Chondrocyte (in vitro differentiated cells): ENCODE data around the gene NPHP4. TPM values are rescaled to one million over a fixed set of nuclear protein-coding genes. Genes with fewer than 3 reads are reported as not detected.

Source experiments
- DNase-seq: peaks from one replicate; pipeline ENCODE4 v3.0.0; 2021; ENCODE audit warnings: mixed read lengths, low spot score
- H3K27ac Mint-ChIP-seq: one replicate; pipeline ENCODE4 v1.8.0; 2021; ENCODE audit warnings: mild to moderate bottlenecking, moderate library complexity, mixed read lengths; ENCODE audit not compliant: unreplicated experiment
- H3K27me3 Mint-ChIP-seq: 2 replicates; pipeline ENCODE4 v1.8.0; 2021; ENCODE audit warnings: low read depth, mixed read lengths
- H3K36me3 Mint-ChIP-seq: 2 replicates; pipeline ENCODE4 v1.8.0; 2021; ENCODE audit warnings: low read depth, mixed read lengths
- H3K4me1 Mint-ChIP-seq: 2 replicates; pipeline ENCODE4 v1.8.0; 2021; ENCODE audit warnings: low read depth, mild to moderate bottlenecking, mixed read lengths
- H3K4me3 Mint-ChIP-seq: one replicate; pipeline ENCODE4 v1.8.0; 2021; ENCODE audit warnings: mild to moderate bottlenecking, moderate library complexity, mixed read lengths; ENCODE audit not compliant: unreplicated experiment
- H3K9me3 Mint-ChIP-seq: 2 replicates; pipeline ENCODE4 v1.8.0; 2021; ENCODE audit warnings: low read depth, mixed read lengths
- CTCF ChIP-seq: fragments of 200-600 bp; sonication (generic); IDR thresholded peaks from 2 replicates; pipeline ENCODE4 v1.5.0; 2021; ENCODE audit warnings: antibody characterized with exemption, mild to moderate bottlenecking, moderate library complexity
- total RNA-seq: library from RNA; stranded (reverse); gene quantifications from 3 replicates; pipeline ENCODE4 v1.2.1, GENCODE V29; 2021

NPHP4 gene
- total RNA-seq, 1 donor from 2014 or later, result 8.7 TPM

- Mint-ChIP-seq H3K4me1 (peaks cover under 1% of the 10 kb centered on the region), H3K4me3 (no peak overlapping the region), H3K27ac (no peak overlapping the region), H3K36me3 (no peaks in the 10 kb centered on the region), H3K9me3 (no peaks in the 10 kb centered on the region), H3K27me3 (peaks cover 9% of the 10 kb centered on the region)
- peak; percentile 66 for DNase-seq
- no peak for TF ChIP-seq CTCF
These were observed 6.7 kb upstream of the NPHP4 start for GRCh38 chr1:5998906-5999301.

GRCh38 chr1:5998051-5998905, 6.1 kb upstream of the NPHP4 start:
- H3K4me3 Mint-ChIP-seq, result no peak overlapping the region
- peak; percentile 60 for DNase-seq
- H3K9me3 Mint-ChIP-seq, result no peaks in the 10 kb centered on the region
- H3K27ac Mint-ChIP-seq, result no peak overlapping the region
- TF ChIP-seq CTCF, result no peak
- no peaks in the 10 kb centered on the region for H3K36me3 Mint-ChIP-seq
- peaks cover 4% of the 10 kb centered on the region for H3K27me3 Mint-ChIP-seq
- peaks cover 6% of the 10 kb centered on the region for H3K4me1 Mint-ChIP-seq

DNA sequence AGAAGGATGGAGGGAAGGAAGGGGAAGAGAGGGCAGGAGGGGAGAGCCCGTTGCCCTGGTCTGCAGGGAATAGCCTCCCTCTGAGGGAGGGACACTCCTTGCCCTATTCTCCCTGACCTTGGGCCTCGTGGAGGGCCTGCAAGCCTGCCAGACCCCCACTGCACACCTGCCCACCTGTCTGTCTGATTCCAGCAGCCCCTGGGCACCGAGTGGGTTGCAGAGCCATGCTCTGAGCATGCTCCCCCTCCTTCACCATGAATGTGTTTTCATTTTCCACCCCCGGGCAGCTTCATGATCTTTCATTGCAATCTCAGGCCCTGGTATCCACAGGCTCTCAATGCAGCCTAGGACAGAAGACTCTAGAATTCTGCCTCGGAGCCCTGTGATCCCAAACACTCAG, 5.1 kb upstream of the NPHP4 start:
- Mint-ChIP-seq H3K27me3 (no peaks in the 10 kb centered on the region), H3K4me3 (no peak overlapping the region), H3K9me3 (no peaks in the 10 kb centered on the region), H3K4me1 (peaks cover 16% of the 10 kb centered on the region), H3K27ac (no peak overlapping the region), H3K36me3 (no peaks in the 10 kb centered on the region)
- DNase-seq, result peak; percentile 72
- no peak for TF ChIP-seq CTCF

GRCh38 chr1:5996641-5997270, 4.5 kb upstream of the NPHP4 start:
- no peaks in the 10 kb centered on the region for H3K36me3 Mint-ChIP-seq
- H3K4me3 Mint-ChIP-seq, result no peak overlapping the region
- H3K27me3 Mint-ChIP-seq, result no peaks in the 10 kb centered on the region
- peaks cover 16% of the 10 kb centered on the region for H3K4me1 Mint-ChIP-seq
- DNase-seq, result peak; percentile 59
- no peak overlapping the region for H3K27ac Mint-ChIP-seq
- TF ChIP-seq CTCF, result no peak
- H3K9me3 Mint-ChIP-seq, result no peaks in the 10 kb centered on the region

DNA sequence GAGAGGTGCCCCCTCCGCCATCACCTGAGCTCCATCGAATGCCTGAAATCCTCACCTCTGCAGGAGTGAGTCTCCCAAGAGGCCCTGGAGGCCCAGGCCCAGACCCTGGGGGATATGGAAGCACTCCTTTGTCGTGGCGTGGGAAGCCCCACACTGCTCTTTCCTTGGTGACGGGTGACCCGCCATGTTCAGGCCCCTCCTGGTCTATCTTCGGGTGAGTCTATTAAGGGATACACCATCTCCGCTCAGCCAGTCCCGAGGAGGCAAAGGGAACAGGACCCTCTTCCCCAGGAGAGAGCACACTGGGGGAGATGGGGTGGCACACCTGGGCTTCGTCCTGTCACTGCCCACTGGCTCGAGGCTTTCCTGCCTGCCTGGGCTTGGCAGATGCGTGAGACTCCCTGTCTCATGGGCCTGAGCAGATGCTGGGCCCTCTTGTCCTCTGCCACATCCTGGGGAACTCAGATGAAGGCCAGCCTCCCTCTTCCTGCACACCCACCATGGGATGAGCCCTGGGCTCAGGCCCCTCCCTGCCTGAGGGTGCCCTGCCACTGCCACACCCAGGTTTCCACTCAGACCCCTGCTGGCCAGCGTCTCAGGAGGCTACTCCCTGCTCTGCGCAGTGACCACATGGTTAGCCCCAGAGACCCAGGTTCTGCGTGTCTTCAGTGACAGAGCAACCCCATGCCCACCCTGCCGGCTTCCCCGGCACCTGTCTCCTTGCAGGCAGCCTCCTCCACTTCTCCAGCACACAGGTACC, 3.8 kb upstream of the NPHP4 start:
- Mint-ChIP-seq H3K9me3 (no peaks in the 10 kb centered on the region), H3K4me1 (peaks cover 19% of the 10 kb centered on the region), H3K27me3 (no peaks in the 10 kb centered on the region), H3K36me3 (no peaks in the 10 kb centered on the region), H3K27ac (no peak overlapping the region), H3K4me3 (no peak overlapping the region)
- TF ChIP-seq CTCF, result no peak
- peak; percentile 91 for DNase-seq
